Neural cell (in vitro differentiated cells): Measurements from ENCODE around the gene NLN. TPM values are rescaled to one million over a fixed set of nuclear protein-coding genes. Genes with fewer than 3 reads are reported as not detected.

Experiments used
- H2AFZ ChIP-seq: fragments of 200-600, 300-800 bp; sonication (generic), shearing (Covaris generic); 2 replicates; pipeline ENCODE4 v1.6.0; 2014; ENCODE audit warnings: low read depth, mild to moderate bottlenecking, antibody characterized with exemption, low read length, moderate library complexity
- H3F3A ChIP-seq: fragments of 200-600 bp; shearing (Covaris generic); 2 replicates; pipeline ENCODE4 v1.6.1; 2016; ENCODE audit warnings: mild to moderate bottlenecking, moderate library complexity, mixed read lengths, antibody characterized with exemption, low read length; ENCODE audit not compliant: insufficient read depth, poor library complexity, severe bottlenecking
- H3K27ac ChIP-seq: fragments of 200-600, 300-800 bp; sonication (generic), shearing (Covaris generic); 2 replicates; pipeline ENCODE4 v1.5.1; 2014; ENCODE audit warnings: mild to moderate bottlenecking, low read length, moderate library complexity
- H3K27me3 ChIP-seq: fragments of 300-800, 200-600 bp; sonication (generic), shearing (Covaris generic); 2 replicates; pipeline ENCODE4 v1.6.0; 2014; ENCODE audit warnings: mild to moderate bottlenecking, low read depth, low read length, moderate library complexity; ENCODE audit not compliant: insufficient read depth
- H3K36me3 ChIP-seq: fragments of 300-800, 200-600 bp; sonication (generic), shearing (Covaris generic); 2 replicates; pipeline ENCODE4 v1.5.1; 2014; ENCODE audit warnings: mild to moderate bottlenecking, antibody characterized with exemption, low read length, moderate library complexity; ENCODE audit not compliant: insufficient read depth
- H3K4me2 ChIP-seq: fragments of 300-800, 200-600 bp; sonication (generic), shearing (Covaris generic); 2 replicates; pipeline ENCODE4 v1.6.0; 2014; ENCODE audit warnings: mild to moderate bottlenecking, low read length
- H3K4me3 ChIP-seq: fragments of 300-800, 200-600 bp; sonication (generic), shearing (Covaris generic); 2 replicates; pipeline ENCODE4 v1.5.1; 2014; ENCODE audit warnings: mild to moderate bottlenecking, low read length, moderate library complexity
- H3K79me2 ChIP-seq: fragments of 200-600 bp; shearing (Covaris generic); replicated peaks from 2 replicates; pipeline ENCODE4 v1.6.0; 2014; ENCODE audit warnings: mild to moderate bottlenecking, low read length, moderate library complexity; ENCODE audit not compliant: insufficient read depth
- H3K9ac ChIP-seq: fragments of 300-800, 200-600 bp; sonication (generic), shearing (Covaris generic); 2 replicates; pipeline ENCODE4 v1.6.1; 2016; ENCODE audit warnings: mild to moderate bottlenecking, low read length, mixed read lengths
- H3K9me2 ChIP-seq: fragments of 200-600 bp; shearing (Covaris generic); 2 replicates; pipeline ENCODE4 v1.6.1; 2016; ENCODE audit warnings: mild to moderate bottlenecking, low read length, mixed read lengths; ENCODE audit not compliant: insufficient read depth
- H3K9me3 ChIP-seq: fragments of 200-600, 300-800 bp; sonication (generic), shearing (Covaris generic); 2 replicates; pipeline ENCODE4 v1.6.1; 2016; ENCODE audit warnings: mild to moderate bottlenecking, mixed run types, low read length, moderate library complexity, mixed read lengths
- H4K20me1 ChIP-seq: fragments of 200-600 bp; shearing (Covaris generic); 2 replicates; pipeline ENCODE4 v1.6.1; 2016; ENCODE audit warnings: mild to moderate bottlenecking, mixed run types; ENCODE audit not compliant: insufficient read depth
- CTCF ChIP-seq: fragments of 450-650 bp; IDR thresholded peaks from 2 replicates; pipeline ENCODE4 v1.5.1; 2014; ENCODE audit warnings: antibody characterized with exemption, mild to moderate bottlenecking, moderate library complexity; ENCODE audit not compliant: poor library complexity, severe bottlenecking
- EP300 ChIP-seq: fragments of 450-650 bp; conservative IDR thresholded peaks from 2 replicates; pipeline ENCODE4 v1.6.1; 2014; ENCODE audit warnings: antibody characterized with exemption, mild to moderate bottlenecking, moderate library complexity; ENCODE audit not compliant: poor library complexity, severe bottlenecking
- EZH2 ChIP-seq: fragments of 200-600, 300-800 bp; shearing (Covaris generic), sonication (generic); IDR thresholded peaks from 2 replicates; pipeline ENCODE4 v1.6.1; 2014; ENCODE audit warnings: antibody characterized with exemption, low read length, borderline replicate concordance, mild to moderate bottlenecking; ENCODE audit not compliant: insufficient read depth, poor library complexity, severe bottlenecking
- MXI1 ChIP-seq: fragments of 450-650 bp; conservative IDR thresholded peaks from 2 replicates; pipeline ENCODE4 v1.6.1; 2014; ENCODE audit warnings: antibody characterized with exemption, mild to moderate bottlenecking; ENCODE audit not compliant: poor library complexity, severe bottlenecking
- POLR2AphosphoS5 ChIP-seq: IDR thresholded peaks from 2 replicates; pipeline ENCODE4 v1.6.1; 2012
- RAD21 ChIP-seq: fragments of 450-650 bp; conservative IDR thresholded peaks from 2 replicates; pipeline ENCODE4 v1.6.1; 2014; ENCODE audit warnings: antibody characterized with exemption, mild to moderate bottlenecking, moderate library complexity
- REST ChIP-seq: IDR thresholded peaks from 2 replicates; pipeline ENCODE4 v1.6.1; 2012; ENCODE audit warnings: borderline replicate concordance
- SMC3 ChIP-seq: fragments of 450-650 bp; conservative IDR thresholded peaks from 2 replicates; pipeline ENCODE4 v1.6.1; 2014; ENCODE audit warnings: antibody characterized with exemption, mild to moderate bottlenecking, moderate library complexity; ENCODE audit not compliant: poor library complexity
- TAF1 ChIP-seq: IDR thresholded peaks from 2 replicates; pipeline ENCODE4 v1.6.1; 2012; ENCODE audit warnings: low read depth
- polyA plus RNA-seq: library from polyadenylated mRNA; depleted of rRNA; stranded (reverse); fragments of >200 nt; gene quantifications from 2 replicates; pipeline ENCODE4 v1.2.3, GENCODE V29; 2014

NLN gene
- polyA plus RNA-seq, 1 donor from 2014 or later, result 18.7 TPM

- no peaks in the 10 kb centered on the region for H3K9me2 ChIP-seq
- TF ChIP-seq RAD21 (no peak), CTCF (no peak), EP300 (no peak), MXI1 (no peak), TAF1 (no peak), REST (no peak), SMC3 (no peak), POLR2AphosphoS5 (no peak), EZH2 (no peak)
- no peaks in the 10 kb centered on the region for H4K20me1 ChIP-seq
- no peaks in the 10 kb centered on the region for H3F3A ChIP-seq
- no peaks in the 10 kb centered on the region for H3K9me3 ChIP-seq
- H3K27me3 ChIP-seq, result no peaks in the 10 kb centered on the region
- H3K4me3 ChIP-seq, result no peak overlapping the region
- H3K4me2 ChIP-seq, result no peak overlapping the region
- no peaks in the 10 kb centered on the region for H3K36me3 ChIP-seq
- H2AFZ ChIP-seq, result no peak overlapping the region
- H3K79me2 ChIP-seq, result peaks cover 8% of the 10 kb centered on the region
- no peak overlapping the region for H3K27ac ChIP-seq
- H3K9ac ChIP-seq, result no peak overlapping the region
These were observed 27.3 kb downstream of the NLN start for GRCh38 chr5:65749221-65749844.

- Histone ChIP-seq H3K36me3 (no peaks in the 10 kb centered on the region), H3K27ac (no peak overlapping the region), H3K27me3 (no peaks in the 10 kb centered on the region), H3K9ac (no peak overlapping the region), H4K20me1 (no peaks in the 10 kb centered on the region), H3K79me2 (peaks cover 8% of the 10 kb centered on the region), H3K4me2 (no peak overlapping the region), H3K9me3 (no peaks in the 10 kb centered on the region), H2AFZ (no peak overlapping the region), H3F3A (no peaks in the 10 kb centered on the region), H3K4me3 (no peak overlapping the region), H3K9me2 (no peaks in the 10 kb centered on the region)
- no peak for TF ChIP-seq MXI1
These were observed 28.0 kb downstream of the NLN start for GRCh38 chr5:65749956-65750355.

GRCh38 chr5:65750938-65751337, 28.9 kb downstream of the NLN start:
- H4K20me1 ChIP-seq, result no peaks in the 10 kb centered on the region
- H3K36me3 ChIP-seq, result no peaks in the 10 kb centered on the region
- no peak overlapping the region for H3K27ac ChIP-seq
- no peaks in the 10 kb centered on the region for H3K9me3 ChIP-seq
- H3K79me2 ChIP-seq, result peaks cover 8% of the 10 kb centered on the region
- H3K9ac ChIP-seq, result no peak overlapping the region
- H3K27me3 ChIP-seq, result no peaks in the 10 kb centered on the region
- H3K4me2 ChIP-seq, result no peak overlapping the region
- TF ChIP-seq RAD21, result no peak
- no peak overlapping the region for H2AFZ ChIP-seq
- no peaks in the 10 kb centered on the region for H3K9me2 ChIP-seq
- H3F3A ChIP-seq, result no peaks in the 10 kb centered on the region
- no peak overlapping the region for H3K4me3 ChIP-seq
